Activated CD8-positive, alpha-beta memory T cell treated with anti-CD3 and anti-CD28 coated beads for 24 hours (primary cell): Measurements from ENCODE around the gene MXD1.

Experiments
- DNase-seq: peaks from one replicate; pipeline ENCODE4 v3.0.0-alpha.2; 2020

MXD1 gene

GRCh38 chr2:69955029-69955428 is 40.1 kb downstream of the MXD1 start:
- no peak for DNase-seq

- DNase-seq, result no peak
These were observed 41.6 kb downstream of the MXD1 start for GRCh38 chr2:69956475-69956979.

- no peak for DNase-seq
These were observed 43.1 kb downstream of the MXD1 start for GRCh38 chr2:69957965-69958364.

GRCh38 chr2:69958480-69958879 is 43.6 kb downstream of the MXD1 start:
- no peak for DNase-seq

- DNase-seq, result no peak
These were observed 44.5 kb downstream of the MXD1 start for GRCh38 chr2:69959425-69959824.

GRCh38 chr2:69960821-69961220 is 45.9 kb downstream of the MXD1 start:
- no peak for DNase-seq

- DNase-seq, result no peak
These were observed 46.6 kb downstream of the MXD1 start, which contains the start of gene ASPRV1 for GRCh38 chr2:69961496-69961895. ASPRV1 (minus strand) TSS chr2:69961631; CDS start chr2:69961436, 195 bp downstream.

- no peak for DNase-seq
These were observed 48.2 kb downstream of the MXD1 start for GRCh38 chr2:69962986-69963730.

- no peak for DNase-seq
These were observed 49.5 kb downstream of the MXD1 start for GRCh38 chr2:69964353-69964841.

- no peak for DNase-seq
These were observed 51.0 kb downstream of the MXD1 start for GRCh38 chr2:69965756-69966445.

GRCh38 chr2:69966496-69966895 is 51.6 kb downstream of the MXD1 start:
- DNase-seq, result no peak

- no peak for DNase-seq
These were observed 53.7 kb downstream of the MXD1 start for GRCh38 chr2:69968609-69969008.

GRCh38 chr2:69969126-69969983 is 54.4 kb downstream of the MXD1 start:
- no peak for DNase-seq

GRCh38 chr2:69969991-69970390 is 55.1 kb downstream of the MXD1 start:
- DNase-seq, result no peak

- no peak for DNase-seq
These were observed 57.9 kb downstream of the MXD1 start for GRCh38 chr2:69972822-69973221.

- DNase-seq, result no peak
These were observed 58.4 kb downstream of the MXD1 start for GRCh38 chr2:69973335-69973735.

- DNase-seq, result no peak
These were observed 60.4 kb downstream of the MXD1 start for GRCh38 chr2:69975136-69975852.

GRCh38 chr2:69975853-69976462 is 61.0 kb downstream of the MXD1 start:
- DNase-seq, result no peak

- DNase-seq, result no peak
These were observed 62.3 kb downstream of the MXD1 start for GRCh38 chr2:69977186-69977585.

- DNase-seq, result no peak
These were observed 63.1 kb downstream of the MXD1 start for GRCh38 chr2:69977906-69978482.
